ENCODE data around the gene TBL1X.

DNA sequence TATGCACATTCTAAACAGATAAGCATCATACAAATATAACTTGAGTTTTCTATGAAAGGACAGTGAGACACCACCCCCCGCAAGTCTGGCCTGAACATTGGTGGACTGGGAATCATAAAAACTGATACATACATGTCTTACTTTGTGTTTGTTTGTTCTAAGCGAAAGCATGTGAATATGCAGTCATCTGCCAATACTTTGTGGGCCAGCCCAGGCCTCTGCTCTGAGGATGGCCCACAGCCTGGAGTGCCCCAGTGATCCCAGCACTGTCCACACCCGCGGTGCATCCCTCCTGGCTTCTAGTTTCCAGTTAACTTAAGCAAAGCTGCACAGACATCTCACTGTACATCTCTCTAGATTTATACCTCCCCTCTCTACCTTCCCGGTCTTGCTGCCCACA is 154.3 kb downstream of the TBL1X start:
- TF ChIP-seq, protein P1, sequence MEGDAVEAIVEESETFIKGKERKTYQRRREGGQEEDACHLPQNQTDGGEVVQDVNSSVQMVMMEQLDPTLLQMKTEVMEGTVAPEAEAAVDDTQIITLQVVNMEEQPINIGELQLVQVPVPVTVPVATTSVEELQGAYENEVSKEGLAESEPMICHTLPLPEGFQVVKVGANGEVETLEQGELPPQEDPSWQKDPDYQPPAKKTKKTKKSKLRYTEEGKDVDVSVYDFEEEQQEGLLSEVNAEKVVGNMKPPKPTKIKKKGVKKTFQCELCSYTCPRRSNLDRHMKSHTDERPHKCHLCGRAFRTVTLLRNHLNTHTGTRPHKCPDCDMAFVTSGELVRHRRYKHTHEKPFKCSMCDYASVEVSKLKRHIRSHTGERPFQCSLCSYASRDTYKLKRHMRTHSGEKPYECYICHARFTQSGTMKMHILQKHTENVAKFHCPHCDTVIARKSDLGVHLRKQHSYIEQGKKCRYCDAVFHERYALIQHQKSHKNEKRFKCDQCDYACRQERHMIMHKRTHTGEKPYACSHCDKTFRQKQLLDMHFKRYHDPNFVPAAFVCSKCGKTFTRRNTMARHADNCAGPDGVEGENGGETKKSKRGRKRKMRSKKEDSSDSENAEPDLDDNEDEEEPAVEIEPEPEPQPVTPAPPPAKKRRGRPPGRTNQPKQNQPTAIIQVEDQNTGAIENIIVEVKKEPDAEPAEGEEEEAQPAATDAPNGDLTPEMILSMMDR (IDR thresholded peaks at IDR 0.05; ENCODE audit: extremely low read depth in 1 of 2, insufficient read depth in 1 of 2, low read depth in 1 of 2, low read length in 2 of 2), result no peak
- TF ChIP-seq POLR2AphosphoS5 (IDR thresholded peaks at IDR 0.05; ENCODE audit: insufficient read depth, low read depth, low read length) (no peak), POLR2A (IDR thresholded peaks at IDR 0.05; ENCODE audit: low read depth, low read length) (no peak), FOS (IDR thresholded peaks at IDR 0.05; ENCODE audit: borderline replicate concordance, insufficient read depth, low read length) (no peak), JUN (IDR thresholded peaks at IDR 0.05; ENCODE audit: borderline replicate concordance, insufficient read depth, insufficient read length, low read depth) (no peak), MYC (IDR thresholded peaks at IDR 0.05; ENCODE audit: low read depth, low read length) (no peak), MAX (IDR thresholded peaks at IDR 0.05; ENCODE audit: insufficient read depth, insufficient read length) (no peak), EZH2 (IDR thresholded peaks at IDR 0.05; ENCODE audit: borderline replicate concordance, low read depth, low read length, severe bottlenecking) (no peak)

Measured in endothelial cell of umbilical vein (primary cell).